K562 (cell line): ENCODE measurements around the gene ANXA1. TPM values are rescaled to one million over a fixed set of nuclear protein-coding genes. Genes with fewer than 3 reads are reported as not detected.

Experiments
- ATAC-seq: fragments of 200-7000 bp; cut with Tn5 transposase; 3 replicates; pipeline ENCODE4 v1.9.1; 2020; ENCODE audit warnings: moderate library complexity
- BruUV-seq: library from RNA; stranded (reverse); fragments of 400-500 nt; replicated peaks from 2 replicates; lab custom pipeline; 2021; lab: Mats Ljungman, UMichigan
- CTCF ChIA-PET: fragments of 300-600 bp; formaldehyde crosslinking; extraction: SDS; loops from one replicate; lab custom pipeline; 2021; ENCODE audit warnings: low intra/inter-chr PET ratio; lab: Yijun Ruan, JAX
- POLR2A ChIA-PET: fragments of 300-600, 350-650 bp; sonication (Branson Sonifier 250); formaldehyde crosslinking; extraction: SDS; loops from one replicate; lab custom pipeline; 2021; ENCODE audit warnings: antibody characterized with exemption, inconsistent platforms; lab: Yijun Ruan, JAX
- DNase-seq, 4 experiments: peaks; one replicate each; pipeline versions ENCODE4 v3.0.0 to v3.0.0-alpha.2; 2011 to 2018; ENCODE audit warnings: low spot score in 3 of 4, mixed read lengths in 3 of 4; ENCODE audit errors: extremely low read depth in 1 of 4
- FAIRE-seq: peaks from 2 replicates; lab custom pipeline; 2011; peaks lifted over from hg19 to GRCh38; lab: Jason Lieb, UNC
- H2AFZ ChIP-seq: 2 replicates; pipeline ENCODE4 v1.6.0; 2011; ENCODE audit warnings: low read depth, low read length, control low read depth, inconsistent platforms
- H3K27ac ChIP-seq: fragments of 200-600 bp; 3 replicates; pipeline ENCODE4 v1.8.0; 2011; ENCODE audit warnings: low read depth, mild to moderate bottlenecking, control low read depth, inconsistent platforms, low read length, moderate library complexity, mixed read lengths; ENCODE audit errors: extremely low read depth
- H3K27me3 ChIP-seq, 2 experiments: fragments of 300-600 bp in 1 of 2; 2 replicates in 1 of 2; 3 replicates in 1 of 2; pipeline versions ENCODE4 v1.6.0 to v1.8.0; 2011; ENCODE audit warnings: inconsistent platforms in 2 of 2, low read length in 2 of 2, mild to moderate bottlenecking in 1 of 2, mixed read lengths in 1 of 2, moderate library complexity in 1 of 2; ENCODE audit not compliant: control insufficient read depth in 2 of 2, insufficient read depth in 2 of 2
- H3K36me3 ChIP-seq: fragments of 300-600 bp; 3 replicates; pipeline ENCODE4 v1.8.0; 2011; ENCODE audit warnings: mild to moderate bottlenecking, low read length, inconsistent platforms; ENCODE audit not compliant: control insufficient read depth, insufficient read depth
- H3K4me1 ChIP-seq, 2 experiments: fragments of 200-600 bp in 1 of 2; replicated peaks in 1 of 2; 2 replicates in 1 of 2; 3 replicates in 1 of 2; pipeline versions ENCODE4 v1.5.1 to v1.8.0; 2011; ENCODE audit warnings: inconsistent platforms in 2 of 2, low read length in 2 of 2, mild to moderate bottlenecking in 1 of 2, mixed read lengths in 1 of 2, moderate library complexity in 1 of 2; ENCODE audit not compliant: control insufficient read depth in 2 of 2, insufficient read depth in 2 of 2
- H3K4me2 ChIP-seq: 2 replicates; pipeline ENCODE4 v1.6.1; 2011; ENCODE audit warnings: low read length, control low read depth, inconsistent platforms, mixed read lengths; ENCODE audit not compliant: insufficient read depth
- H3K4me3 ChIP-seq: fragments of 200-600 bp; sonication (generic), shearing (Covaris generic); 2 replicates; pipeline ENCODE4 v1.5.1; 2016; ENCODE audit warnings: control low read depth, inconsistent platforms
- H3K79me2 ChIP-seq: fragments of 200-600 bp; 3 replicates; pipeline ENCODE4 v1.8.0; 2011; ENCODE audit warnings: low read length, inconsistent platforms; ENCODE audit not compliant: control insufficient read depth, insufficient read depth
- H3K9ac ChIP-seq, 2 experiments: 2 replicates each; pipeline versions ENCODE4 v1.6.0 to v1.6.1; 2011; ENCODE audit warnings: low read depth in 2 of 2, low read length in 2 of 2, control low read depth in 1 of 2, inconsistent platforms in 1 of 2, mild to moderate bottlenecking in 1 of 2, mixed read lengths in 1 of 2; ENCODE audit not compliant: insufficient read depth in 1 of 2
- H3K9me1 ChIP-seq: one replicate; pipeline ENCODE4 v1.6.0; 2011; ENCODE audit warnings: inconsistent platforms, mild to moderate bottlenecking, low read length, moderate library complexity; ENCODE audit not compliant: control insufficient read depth, insufficient read depth
- H3K9me3 ChIP-seq: replicated peaks from 2 replicates; pipeline ENCODE4 v1.5.1; 2011; ENCODE audit warnings: low read depth, low read length, inconsistent platforms; ENCODE audit not compliant: control insufficient read depth, insufficient read depth
- H4K20me1 ChIP-seq: replicated peaks from 2 replicates; pipeline ENCODE4 v1.6.1; 2011; ENCODE audit warnings: low read length, inconsistent platforms, mixed read lengths; ENCODE audit not compliant: control insufficient read depth, insufficient read depth
- CBX3 ChIP-seq, 2 experiments: IDR thresholded peaks; 1 replicate in 1 of 2; 2 replicates in 1 of 2; pipeline ENCODE4 v1.6.1; 2012; ENCODE audit warnings: inconsistent platforms in 2 of 2, low read length in 2 of 2, borderline replicate concordance in 1 of 2, control low read depth in 1 of 2
- DEAF1 ChIP-seq: fragments of 450-650 bp; formaldehyde crosslinking; IDR thresholded peaks from 2 replicates; pipeline ENCODE4 v1.4.0; 2020; ENCODE audit warnings: mild to moderate bottlenecking, moderate library complexity
- SP2 ChIP-seq: IDR thresholded peaks from 2 replicates; pipeline ENCODE4 v1.6.1; 2011; ENCODE audit warnings: mild to moderate bottlenecking, low read depth, low read length, moderate library complexity; ENCODE audit not compliant: poor library complexity, severe bottlenecking; ENCODE audit errors: extremely low read depth
- ZNF444 ChIP-seq: fragments of 250-450 bp; sonication (Bioruptor Pico); IDR thresholded peaks from 2 replicates; pipeline ENCODE4 v1.4.0; 2020; ENCODE audit warnings: mild to moderate bottlenecking, moderate library complexity
- ZNF639 ChIP-seq, 2 experiments: fragments of 200-800 bp in 1 of 2; sonication (Bioruptor generic) in 1 of 2; sonication (generic) in 1 of 2; formaldehyde crosslinking in 1 of 2; IDR thresholded peaks in 1 of 2; conservative IDR thresholded peaks in 1 of 2; 2 replicates each; pipeline versions ENCODE4 v1.5.0 to v1.6.1; 2016 to 2020; ENCODE audit warnings: missing compliant biosample characterization in 1 of 2, missing genetic modification characterization in 1 of 2, missing genetic modification reagents in 1 of 2
- in situ Hi-C: fragments of 300-500 bp; cut with MboI; formaldehyde crosslinking; loops from 4 replicates; pipeline ENCODE4 v1.15.0; 2018; ENCODE audit warnings: inconsistent platforms, mixed read lengths
- intact Hi-C: fragments of 100-400 bp; cut with micrococcal nuclease; formaldehyde crosslinking; loops from 2 replicates; pipeline ENCODE4 v1.14.2; 2022
- polyA plus RNA-seq, 8 experiments: library from polyadenylated mRNA; depleted of rRNA in 4 of 8; stranded (reverse) in 5 of 8; unstranded in 3 of 8; fragments of >200 nt; fragmentation: Nextera tagmentation in 2 of 8; fragmentation: Illumina TruSeq in 1 of 8; extraction: Ambion mirVana in 2 of 8; extraction: Trizol in 1 of 8; gene quantifications; 2 replicates each; pipeline versions ENCODE4 v1.2.1 to v1.2.3, GENCODE V29; 2011 to 2014; ENCODE audit warnings: inconsistent platforms in 1 of 8, missing spikeins in 1 of 8
- total RNA-seq, 7 experiments: library from RNA; depleted of rRNA in 6 of 7; stranded (reverse); fragments of >200 nt in 6 of 7; fragmentation: Illumina TruSeq in 2 of 7; extraction: Trizol in 2 of 7; gene quantifications; 2 replicates each; pipeline versions ENCODE4 v1.2.1 to v1.2.3, GENCODE V29; 2011 to 2021; ENCODE audit warnings: low replicate concordance in 1 of 7

ANXA1 gene
- total and polyA plus RNA-seq, 9 of the 15 experiments (the other 6 are each of a cell fraction or from before 2014, with no cell fraction given), result 406 to 1,298 (median 620) TPM

GRCh38 chr9:73182928-73183327 lies 31.3 kb downstream of the ANXA1 start (continued):
- no peak for TF ChIP-seq CBX3 (IDR thresholded peaks at IDR 0.05; ENCODE audit: borderline replicate concordance in 1 of 2, low read length in 2 of 2)

GRCh38 chr9:73183428-73183827 lies 31.8 kb downstream of the ANXA1 start:
- Histone ChIP-seq H3K9ac (no peak overlapping the region), H3K27ac (no peak overlapping the region), H3K4me1 (no peaks in the 10 kb centered on the region), H3K9me1 (no peaks in the 10 kb centered on the region), H3K27me3 (no peaks in the 10 kb centered on the region), H2AFZ (peak overlapping the region; percentile 49; the same call in 1 of the 2 replicates), H3K4me3 (no peak overlapping the region), H3K36me3 (no peaks in the 10 kb centered on the region; the same call in 2 of the 3 replicates), H3K4me2 (no peak overlapping the region), H3K79me2 (no peaks in the 10 kb centered on the region), H4K20me1 (no peaks in the 10 kb centered on the region), H3K9me3 (no peaks in the 10 kb centered on the region)
- ATAC-seq (no peak), DNase-seq (no peak), FAIRE-seq (no peak)
- TF ChIP-seq ZNF444 (CRISPR knock-in tag) (no peak), DEAF1 (CRISPR knock-in tag) (no peak), ZNF639 (CRISPR knock-in tag; conservative IDR thresholded peaks at IDR 0.05 in 1 of 2, IDR thresholded peaks at IDR 0.05 in 1 of 2) (no peak), SP2 (no peak)
- in situ Hi-C loops (loop anchor here (25.0 kb wide), 1 partner anchor 896 kb away; no protein-coding TSS in a partner anchor), intact Hi-C loops (loop anchor here (1.0 to 5.0 kb wide), 4 partner anchors 76 to 901 kb away; no protein-coding TSS in a partner anchor)
- ChIA-PET POLR2A (no interaction called here), CTCF (interaction anchor here (0.8 to 2.3 kb wide), 4 partner anchors 76 to 902 kb away, joined by 3 to 13 read pairs (median 8); no protein-coding TSS in a partner anchor)
- no TSS peak for BruUV-seq
